ENCODE measurements around the gene FKBP2.

GRCh38 chr11:64243236-64243854, 2.5 kb downstream of the FKBP2 start:
- TF ChIP-seq CTCF (conservative IDR thresholded peaks at IDR 0.05): no peak
- no peak for TF ChIP-seq EZH2 (IDR thresholded peaks at IDR 0.05; ENCODE audit: low read depth)
